Endothelial cell of umbilical vein (primary cell): ENCODE data around the gene RGS1.

Experiments
- EZH2 ChIP-seq: IDR thresholded peaks from 2 replicates; pipeline ENCODE4 v1.6.1; 2012; ENCODE audit warnings: borderline replicate concordance, low read depth, mild to moderate bottlenecking, moderate library complexity, low read length, inconsistent platforms; ENCODE audit not compliant: severe bottlenecking
- FOS ChIP-seq: IDR thresholded peaks from 2 replicates; pipeline ENCODE4 v1.6.1; 2011; ENCODE audit warnings: mild to moderate bottlenecking, low read length, moderate library complexity, borderline replicate concordance; ENCODE audit not compliant: insufficient read depth
- POLR2A ChIP-seq: IDR thresholded peaks from 2 replicates; pipeline ENCODE4 v1.6.1; 2012; ENCODE audit warnings: low read depth, mild to moderate bottlenecking, control low read depth, low read length
- POLR2AphosphoS5 ChIP-seq: IDR thresholded peaks from 2 replicates; pipeline ENCODE4 v1.6.1; 2012; ENCODE audit warnings: low read depth, mild to moderate bottlenecking, control low read depth, low read length, moderate library complexity; ENCODE audit not compliant: insufficient read depth
- TF ChIP-seq, protein P1 (sequence below), 2 donors: IDR thresholded peaks; 1 replicate in 1 of 2; 2 replicates in 1 of 2; pipeline ENCODE4 v1.5.1; 2011; ENCODE audit warnings: low read length in 2 of 2, mild to moderate bottlenecking in 2 of 2, moderate library complexity in 2 of 2, control low read depth in 1 of 2, inconsistent platforms in 1 of 2, low read depth in 1 of 2; ENCODE audit not compliant: insufficient read depth in 1 of 2; ENCODE audit errors: extremely low read depth in 1 of 2
- TF ChIP-seq, protein P2 (sequence below): IDR thresholded peaks from 2 replicates; pipeline ENCODE4 v1.6.1; 2011; ENCODE audit not compliant: insufficient read depth, insufficient read length

DNA sequence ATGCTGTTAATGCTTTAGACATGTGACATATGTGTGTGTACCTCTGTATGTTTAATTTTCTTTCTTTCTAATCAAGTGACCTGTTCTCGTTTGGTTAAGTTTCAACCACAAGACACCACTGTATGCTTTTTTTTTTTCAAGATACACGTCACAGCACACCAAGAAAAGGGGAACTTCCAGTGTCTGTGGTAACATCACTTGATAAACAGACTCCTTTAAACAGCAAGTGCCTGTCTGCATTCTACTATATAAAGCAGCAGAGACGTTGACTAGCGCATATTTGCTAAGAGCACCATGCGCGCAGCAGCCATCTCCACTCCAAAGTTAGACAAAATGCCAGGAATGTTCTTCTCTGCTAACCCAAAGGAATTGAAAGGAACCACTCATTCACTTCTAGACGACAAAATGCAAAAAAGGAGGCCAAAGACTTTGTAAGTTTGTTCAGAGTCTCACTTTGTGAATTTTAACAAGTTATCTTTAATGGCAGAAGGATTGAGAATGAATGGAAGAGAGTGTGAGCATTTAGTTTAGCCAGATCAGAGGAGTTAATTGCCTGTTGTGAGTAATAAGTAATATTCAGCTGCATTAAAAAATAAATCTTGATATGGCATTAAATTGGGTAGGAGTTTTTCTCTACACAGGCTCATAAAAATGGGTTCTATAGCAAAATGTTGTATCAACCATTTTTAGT, at the start of gene RGS1:
- TF ChIP-seq, protein P1, sequence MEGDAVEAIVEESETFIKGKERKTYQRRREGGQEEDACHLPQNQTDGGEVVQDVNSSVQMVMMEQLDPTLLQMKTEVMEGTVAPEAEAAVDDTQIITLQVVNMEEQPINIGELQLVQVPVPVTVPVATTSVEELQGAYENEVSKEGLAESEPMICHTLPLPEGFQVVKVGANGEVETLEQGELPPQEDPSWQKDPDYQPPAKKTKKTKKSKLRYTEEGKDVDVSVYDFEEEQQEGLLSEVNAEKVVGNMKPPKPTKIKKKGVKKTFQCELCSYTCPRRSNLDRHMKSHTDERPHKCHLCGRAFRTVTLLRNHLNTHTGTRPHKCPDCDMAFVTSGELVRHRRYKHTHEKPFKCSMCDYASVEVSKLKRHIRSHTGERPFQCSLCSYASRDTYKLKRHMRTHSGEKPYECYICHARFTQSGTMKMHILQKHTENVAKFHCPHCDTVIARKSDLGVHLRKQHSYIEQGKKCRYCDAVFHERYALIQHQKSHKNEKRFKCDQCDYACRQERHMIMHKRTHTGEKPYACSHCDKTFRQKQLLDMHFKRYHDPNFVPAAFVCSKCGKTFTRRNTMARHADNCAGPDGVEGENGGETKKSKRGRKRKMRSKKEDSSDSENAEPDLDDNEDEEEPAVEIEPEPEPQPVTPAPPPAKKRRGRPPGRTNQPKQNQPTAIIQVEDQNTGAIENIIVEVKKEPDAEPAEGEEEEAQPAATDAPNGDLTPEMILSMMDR (IDR thresholded peaks at IDR 0.05; ENCODE audit: extremely low read depth in 1 of 2, insufficient read depth in 1 of 2, low read depth in 1 of 2, low read length in 2 of 2), result no peak
- TF ChIP-seq, protein P2, sequence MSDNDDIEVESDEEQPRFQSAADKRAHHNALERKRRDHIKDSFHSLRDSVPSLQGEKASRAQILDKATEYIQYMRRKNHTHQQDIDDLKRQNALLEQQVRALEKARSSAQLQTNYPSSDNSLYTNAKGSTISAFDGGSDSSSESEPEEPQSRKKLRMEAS, result no peak
- TF ChIP-seq POLR2A (no peak), EZH2 (no peak), POLR2AphosphoS5 (no peak), FOS (no peak)
